ENCODE data around the gene NT5DC1.

DNA sequence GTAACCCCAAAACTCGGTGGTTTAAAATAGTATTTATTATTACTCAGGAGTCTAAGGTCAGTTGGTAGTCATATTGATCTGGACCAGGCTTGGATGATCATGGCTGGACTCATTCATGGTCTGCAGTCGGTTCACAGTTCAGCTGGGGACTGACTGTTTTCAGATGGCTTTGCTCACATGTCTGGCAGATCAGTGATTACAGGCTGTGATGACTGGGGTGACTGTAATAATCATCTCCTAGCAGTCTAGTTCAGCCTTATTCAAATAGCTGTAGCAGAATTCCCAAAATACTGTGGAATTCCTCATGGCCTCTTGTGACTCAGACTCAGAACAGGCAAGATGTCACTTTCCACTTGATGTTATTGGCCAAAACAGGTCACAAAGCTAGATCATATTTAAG is 16.4 kb upstream of the NT5DC1 start:
- TF ChIP-seq CTCF (IDR thresholded peaks at IDR 0.05) (no peak), POLR2A (IDR thresholded peaks at IDR 0.05) (no peak)

Measured in body of pancreas (tissue), 4 donors.